GM04503 (cell line): ENCODE measurements around the gene ARNT2.

ENCODE experiments used
- DNase-seq: peaks from one replicate; pipeline ENCODE4 v3.0.0-alpha.2; 2012; ENCODE audit warnings: low read depth

The ARNT2 gene

DNA sequence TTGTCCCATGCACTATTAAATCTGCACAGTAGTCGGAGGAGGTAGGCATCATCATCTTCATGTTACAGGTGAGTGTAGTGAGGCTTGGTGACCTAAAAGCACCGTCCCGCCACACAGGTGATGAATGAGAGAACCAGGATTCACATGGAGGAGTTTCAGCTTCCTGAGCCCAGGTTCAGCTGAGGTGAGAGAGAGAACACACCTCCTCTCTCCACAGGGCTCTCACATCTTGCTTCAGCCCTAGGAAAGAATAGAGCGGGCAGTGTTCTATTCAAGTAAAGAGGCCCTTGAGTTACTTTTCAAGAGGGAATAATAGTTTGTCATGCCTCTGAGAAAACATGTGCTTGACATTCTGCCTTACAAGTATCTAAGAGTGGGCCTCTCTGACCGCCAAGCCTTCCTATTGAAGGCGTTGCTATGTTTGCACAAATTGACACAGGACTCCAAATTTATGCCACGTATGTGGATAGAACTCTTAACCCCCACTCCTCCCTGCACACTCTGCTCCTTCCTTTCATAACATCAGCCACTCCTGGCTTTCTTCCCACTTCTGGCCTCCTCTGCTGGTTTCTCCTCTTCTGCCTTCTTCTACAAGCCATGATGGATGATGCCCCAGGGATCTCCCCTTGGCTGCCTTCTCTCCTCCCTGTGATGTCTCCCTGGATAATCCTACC is 152.6 kb downstream of the ARNT2 start:
- DNase-seq = no peak

GRCh38 chr15:80557441-80558234 is 153.5 kb downstream of the ARNT2 start:
- DNase-seq = no peak

- DNase-seq = no peak
Measured at GRCh38 chr15:80558631-80559319, 154.6 kb downstream of the ARNT2 start.

DNA sequence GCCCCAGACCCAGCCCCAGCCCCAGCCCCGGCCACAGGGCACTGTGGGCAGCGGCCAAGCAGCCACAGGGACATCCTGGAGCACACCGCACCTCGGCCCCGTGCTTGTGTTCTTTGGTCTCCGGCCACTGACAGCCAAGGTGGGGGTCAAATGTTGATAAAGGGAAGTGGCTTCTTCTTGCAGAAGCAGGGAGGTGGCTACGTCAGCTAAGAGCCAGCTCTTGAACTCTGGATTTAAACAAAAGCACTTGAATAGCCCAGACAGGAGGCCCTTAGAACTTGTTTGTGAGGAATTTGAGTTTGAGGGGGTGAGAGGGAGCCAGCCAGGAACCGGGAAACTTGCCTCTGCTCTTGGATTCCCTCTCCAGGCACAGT is 155.1 kb downstream of the ARNT2 start:
- no peak for DNase-seq

GRCh38 chr15:80559761-80560160 is 155.6 kb downstream of the ARNT2 start:
- no peak for DNase-seq

GRCh38 chr15:80560601-80561400 is 156.6 kb downstream of the ARNT2 start:
- no peak for DNase-seq

GRCh38 chr15:80561500-80561899 is 157.3 kb downstream of the ARNT2 start:
- no peak for DNase-seq

DNA sequence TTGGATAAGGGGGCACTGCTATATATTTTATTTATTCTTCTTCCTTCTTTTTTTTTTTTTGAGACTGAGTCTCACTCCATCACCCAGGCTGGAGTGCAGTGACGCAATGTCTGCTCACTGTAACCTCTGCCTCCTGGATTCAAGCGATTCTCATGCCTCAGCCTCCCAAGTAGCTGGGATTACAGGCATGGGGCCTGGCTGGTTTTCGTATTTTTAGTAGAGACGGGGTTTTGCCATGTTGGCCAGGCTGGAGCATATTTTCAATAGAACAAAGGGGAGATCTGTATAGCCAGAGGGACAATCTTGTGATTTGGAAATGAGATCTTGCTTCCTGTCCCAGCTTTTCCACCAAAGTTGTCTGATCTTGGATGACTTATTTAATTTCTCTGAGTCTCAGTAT is 157.9 kb downstream of the ARNT2 start:
- no peak for DNase-seq

DNA sequence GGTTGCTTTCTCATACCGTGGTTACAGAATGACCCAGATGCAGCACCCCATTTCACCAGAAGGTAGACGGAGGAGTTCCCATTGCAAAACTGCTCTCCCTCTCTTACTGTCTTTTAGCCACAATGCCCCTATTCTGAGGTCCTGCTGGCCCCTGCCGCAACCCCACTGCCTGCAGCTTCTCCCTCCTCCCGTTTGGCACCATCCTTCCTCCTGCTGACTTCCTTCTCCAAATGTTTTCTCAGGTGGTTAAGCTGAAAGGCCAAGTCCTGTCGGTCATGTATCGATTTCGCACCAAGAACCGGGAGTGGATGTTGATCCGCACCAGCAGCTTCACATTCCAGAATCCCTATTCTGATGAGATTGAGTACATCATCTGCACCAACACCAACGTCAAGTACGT is 158.7 kb downstream of the ARNT2 start:
- no peak for DNase-seq

DNA sequence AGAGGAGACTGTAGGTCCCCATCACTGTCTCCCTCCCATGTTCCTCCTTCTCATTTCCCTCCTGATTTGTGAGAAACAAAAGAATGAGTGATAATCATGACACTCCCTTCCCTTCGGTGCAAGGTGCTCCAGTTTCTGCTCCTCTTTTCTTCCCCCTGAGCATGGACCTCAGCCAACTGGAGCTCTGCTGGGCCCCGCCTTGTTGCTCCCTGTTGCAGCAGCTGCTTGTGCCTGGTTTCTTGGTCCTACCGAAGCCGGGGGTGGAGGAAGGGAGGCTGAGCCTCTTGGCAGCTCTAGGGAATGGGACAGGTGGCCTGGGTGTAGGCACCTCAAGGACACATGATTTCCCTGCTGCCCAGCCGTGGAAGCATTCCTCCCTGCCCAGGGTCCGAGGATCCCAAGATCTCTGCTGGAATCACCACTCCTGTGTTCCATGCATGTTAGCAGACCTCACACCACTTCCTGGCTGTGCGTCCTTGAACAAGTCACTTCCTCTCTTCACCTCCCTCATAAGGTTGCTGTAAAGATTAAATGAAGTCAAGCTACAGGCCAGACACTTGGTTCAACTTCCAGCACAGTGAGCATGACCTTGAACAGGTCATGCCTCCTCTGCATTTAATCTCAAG is 159.3 kb downstream of the ARNT2 start:
- DNase-seq = no peak

GRCh38 chr15:80564056-80564455 is 159.9 kb downstream of the ARNT2 start:
- DNase-seq = no peak

GRCh38 chr15:80565398-80565797 is 161.2 kb downstream of the ARNT2 start:
- DNase-seq = no peak

DNA sequence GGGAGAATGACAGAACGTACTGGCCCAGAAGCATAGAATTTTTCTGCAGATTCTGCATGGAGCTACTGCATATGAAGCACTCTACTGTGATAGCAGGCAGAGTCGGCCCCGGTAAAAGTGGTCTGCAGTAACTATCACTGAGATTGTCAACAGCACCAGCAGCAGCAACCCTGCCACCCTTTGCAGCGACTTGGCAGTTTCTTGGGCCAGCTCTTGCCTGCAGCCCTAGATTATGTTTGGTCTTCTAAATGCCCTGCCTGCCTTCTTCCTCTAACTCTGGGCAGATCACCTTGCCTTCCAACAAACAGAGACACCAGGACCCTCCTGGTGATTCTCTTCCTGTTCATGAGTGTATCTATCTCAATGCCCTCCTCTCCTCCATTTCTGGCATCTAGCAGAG is 161.8 kb downstream of the ARNT2 start:
- DNase-seq = no peak

GRCh38 chr15:80567721-80568157 is 163.6 kb downstream of the ARNT2 start:
- peak; percentile 58 for DNase-seq

GRCh38 chr15:80568298-80568697 is 164.1 kb downstream of the ARNT2 start:
- no peak for DNase-seq

DNA sequence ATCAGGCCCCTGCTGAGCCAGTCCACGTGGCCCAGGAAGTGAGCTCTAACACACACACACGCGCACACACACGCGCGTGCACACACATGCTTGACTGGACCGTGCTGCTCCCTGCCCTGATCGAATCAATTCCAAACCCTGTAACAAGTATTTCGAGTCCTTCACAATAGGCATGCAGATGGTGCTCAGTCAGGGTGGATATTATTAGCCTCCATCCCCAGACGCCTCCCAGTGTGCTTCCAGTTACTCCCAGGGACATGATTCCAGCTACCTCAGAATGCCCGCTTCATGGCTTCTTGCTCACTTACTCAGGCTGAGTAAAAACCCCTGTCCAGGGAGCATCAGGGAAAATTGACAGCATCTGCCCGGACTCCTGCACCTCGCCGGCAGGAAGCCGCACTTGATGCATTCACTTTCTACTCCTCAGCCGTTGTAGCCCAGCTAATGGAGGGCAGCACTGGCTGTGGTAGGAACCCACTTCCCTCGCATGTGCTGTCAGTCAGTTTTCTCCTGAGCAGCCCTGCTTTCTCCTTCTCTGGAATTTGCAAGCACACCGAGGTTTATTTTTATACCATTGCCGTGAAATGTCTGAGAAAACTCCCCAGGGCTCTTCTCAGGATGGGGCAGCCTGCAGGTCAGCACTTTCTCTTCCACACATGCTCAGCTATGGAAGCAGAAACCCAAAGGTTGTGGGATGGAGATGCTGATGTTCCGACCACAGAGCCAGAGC is 164.9 kb downstream of the ARNT2 start:
- DNase-seq = no peak

DNA sequence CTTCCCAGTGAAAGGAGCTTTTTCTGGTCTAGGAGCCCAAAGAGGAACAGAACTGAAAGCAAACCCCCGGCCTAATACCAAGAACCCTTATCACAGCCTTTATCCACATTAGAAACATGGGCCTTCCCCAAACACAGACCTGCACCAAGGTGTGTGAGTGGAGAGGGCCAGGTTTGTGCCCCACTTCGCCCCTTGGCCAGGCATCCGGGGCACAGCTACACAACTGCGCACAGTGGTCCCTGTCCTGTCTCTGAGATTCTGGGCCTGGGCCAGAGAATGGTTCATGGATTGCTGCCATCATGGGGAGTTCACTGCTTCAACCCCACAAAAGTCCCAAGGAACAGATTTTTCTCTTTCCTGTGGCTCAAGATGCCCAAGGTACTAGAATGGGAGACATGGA is 165.5 kb downstream of the ARNT2 start:
- no peak for DNase-seq

- DNase-seq = no peak
Measured at GRCh38 chr15:80570553-80570952, 166.4 kb downstream of the ARNT2 start.

DNA sequence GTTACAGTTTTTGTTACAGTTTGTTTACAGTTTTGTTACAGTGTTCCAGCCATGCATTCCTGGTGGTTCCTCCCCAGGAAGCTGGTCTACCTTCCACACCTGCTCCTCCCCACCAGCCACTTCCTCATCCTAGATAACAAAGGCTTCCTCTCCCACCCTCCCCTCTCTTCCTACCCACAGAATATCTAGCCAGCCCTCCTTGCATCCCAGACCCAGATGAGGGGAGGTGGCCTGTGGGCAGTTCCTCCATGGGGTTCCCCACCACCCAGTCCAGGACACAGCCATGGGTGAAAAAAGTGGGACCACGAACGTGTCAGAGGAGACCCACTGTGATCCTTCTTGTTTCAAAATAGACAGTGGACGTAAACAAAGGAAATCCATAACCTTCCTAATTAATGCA is 168.2 kb downstream of the ARNT2 start:
- no peak for DNase-seq

- no peak for DNase-seq
Measured at GRCh38 chr15:80573606-80574005, 169.4 kb downstream of the ARNT2 start.

DNA sequence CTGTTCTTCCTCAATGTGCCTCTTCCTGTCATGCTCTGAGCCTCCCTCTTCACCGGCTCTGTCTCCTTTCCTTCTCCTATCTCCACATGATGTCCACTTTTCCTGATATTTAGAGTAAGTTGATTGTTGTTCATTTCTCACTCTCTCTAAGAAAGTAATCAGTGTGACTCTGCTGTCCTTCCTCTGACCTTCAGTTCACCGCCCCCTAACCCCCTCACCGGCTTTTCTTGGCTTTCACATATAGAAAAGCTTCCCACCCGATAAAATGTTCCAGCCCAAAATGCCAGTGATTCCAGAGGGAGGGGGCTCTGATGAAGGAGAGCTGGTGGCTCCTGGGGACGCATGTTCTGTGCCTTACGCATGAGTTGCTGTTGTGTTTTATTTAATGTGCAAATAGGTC is 170.4 kb downstream of the ARNT2 start:
- DNase-seq = no peak
